HG03565 (cell line): ENCODE measurements around the gene WDR72.
"Not testable (repeated sequence)": the region's sequence is repeated elsewhere in the genome, so short reads cannot be mapped to it uniquely, and the experiment has no call there.

Experiments
- ATAC-seq: cut with Tn5 transposase; IDR thresholded peaks from one replicate; pipeline ENCODE4 v1.9.1; 2021; ENCODE audit warnings: mild to moderate bottlenecking, moderate library complexity; ENCODE audit not compliant: unreplicated experiment

Gene WDR72

GRCh38 chr15:53710906-53711305, 48.6 kb downstream of the WDR72 start:
- no peak for ATAC-seq

GRCh38 chr15:53709821-53710220, 49.6 kb downstream of the WDR72 start:
- ATAC-seq: no peak

GRCh38 chr15:53695365-53695764, 64.1 kb downstream of the WDR72 start:
- no peak for ATAC-seq

- no peak for ATAC-seq
These were observed 65.0 kb downstream of the WDR72 start for GRCh38 chr15:53694476-53694874.

- ATAC-seq: no peak
These were observed 65.6 kb downstream of the WDR72 start for GRCh38 chr15:53693729-53694475.

- not testable (repeated sequence) for ATAC-seq
These were observed 75.3 kb downstream of the WDR72 start for GRCh38 chr15:53684162-53684561.

GRCh38 chr15:53681056-53681455, 78.4 kb downstream of the WDR72 start:
- no peak for ATAC-seq

GRCh38 chr15:53675832-53676231, 83.6 kb downstream of the WDR72 start:
- ATAC-seq: no peak

GRCh38 chr15:53671545-53671944, 87.9 kb downstream of the WDR72 start:
- ATAC-seq: no peak

- no peak for ATAC-seq
These were observed 88.8 kb downstream of the WDR72 start for GRCh38 chr15:53670701-53671100.

- no peak for ATAC-seq
These were observed 93.5 kb downstream of the WDR72 start for GRCh38 chr15:53665930-53666329.

- no peak for ATAC-seq
These were observed 100.5 kb downstream of the WDR72 start for GRCh38 chr15:53658827-53659555.

- ATAC-seq: no peak
These were observed 101.2 kb downstream of the WDR72 start for GRCh38 chr15:53658255-53658654.

GRCh38 chr15:53648934-53649333, 110.5 kb downstream of the WDR72 start:
- ATAC-seq: no peak

GRCh38 chr15:53644660-53645059, 114.8 kb downstream of the WDR72 start:
- no peak for ATAC-seq

GRCh38 chr15:53634517-53635106, 124.9 kb downstream of the WDR72 start:
- ATAC-seq: no peak

- ATAC-seq: no peak
These were observed 132.2 kb downstream of the WDR72 start for GRCh38 chr15:53627279-53627678.

GRCh38 chr15:53625962-53626845, 133.3 kb downstream of the WDR72 start:
- ATAC-seq: no peak

GRCh38 chr15:53625260-53625659, 134.2 kb downstream of the WDR72 start:
- ATAC-seq: no peak

- ATAC-seq: no peak
These were observed 141.0 kb downstream of the WDR72 start for GRCh38 chr15:53618461-53618860.
